Type B pancreatic cell (in vitro differentiated cells): ENCODE data around the gene BRD1. TPM values are rescaled to one million over a fixed set of nuclear protein-coding genes. Genes with fewer than 3 reads are reported as not detected.
A peak's percentile ranks its signal among the peaks of the same experiment; 100 is the strongest.

Experiments
- DNase-seq: peaks from one replicate; pipeline ENCODE4 v3.0.0; 2021; ENCODE audit warnings: mixed read lengths; ENCODE audit not compliant: unreplicated experiment; ENCODE audit errors: extremely low spot score
- H3K27ac Mint-ChIP-seq: 2 replicates; pipeline ENCODE4 v1.8.0; 2021; ENCODE audit warnings: mild to moderate bottlenecking, mixed read lengths
- H3K27me3 Mint-ChIP-seq: 2 replicates; pipeline ENCODE4 v1.8.0; 2021; ENCODE audit warnings: mixed read lengths
- H3K36me3 Mint-ChIP-seq: 2 replicates; pipeline ENCODE4 v1.8.0; 2021; ENCODE audit warnings: mixed read lengths
- H3K4me1 Mint-ChIP-seq: one replicate; pipeline ENCODE4 v1.8.0; 2021; ENCODE audit warnings: mixed read lengths; ENCODE audit not compliant: unreplicated experiment
- H3K4me3 Mint-ChIP-seq: 2 replicates; pipeline ENCODE4 v1.8.0; 2021; ENCODE audit warnings: mild to moderate bottlenecking, mixed read lengths
- H3K9me3 Mint-ChIP-seq: 2 replicates; pipeline ENCODE4 v1.8.0; 2021; ENCODE audit warnings: mixed read lengths
- total RNA-seq: library from RNA; stranded (reverse); gene quantifications from 2 replicates; pipeline ENCODE4 v1.2.1, GENCODE V29; 2021; ENCODE audit warnings: low replicate concordance
- TF ChIP-seq, protein P1 (sequence below): fragments of 200-600 bp; sonication (generic); conservative IDR thresholded peaks from 2 replicates; pipeline ENCODE4 v1.5.0; 2021; ENCODE audit warnings: antibody characterized with exemption, mild to moderate bottlenecking

BRD1 gene
- total RNA-seq, 1 donor from 2014 or later: 53.0 TPM

DNA sequence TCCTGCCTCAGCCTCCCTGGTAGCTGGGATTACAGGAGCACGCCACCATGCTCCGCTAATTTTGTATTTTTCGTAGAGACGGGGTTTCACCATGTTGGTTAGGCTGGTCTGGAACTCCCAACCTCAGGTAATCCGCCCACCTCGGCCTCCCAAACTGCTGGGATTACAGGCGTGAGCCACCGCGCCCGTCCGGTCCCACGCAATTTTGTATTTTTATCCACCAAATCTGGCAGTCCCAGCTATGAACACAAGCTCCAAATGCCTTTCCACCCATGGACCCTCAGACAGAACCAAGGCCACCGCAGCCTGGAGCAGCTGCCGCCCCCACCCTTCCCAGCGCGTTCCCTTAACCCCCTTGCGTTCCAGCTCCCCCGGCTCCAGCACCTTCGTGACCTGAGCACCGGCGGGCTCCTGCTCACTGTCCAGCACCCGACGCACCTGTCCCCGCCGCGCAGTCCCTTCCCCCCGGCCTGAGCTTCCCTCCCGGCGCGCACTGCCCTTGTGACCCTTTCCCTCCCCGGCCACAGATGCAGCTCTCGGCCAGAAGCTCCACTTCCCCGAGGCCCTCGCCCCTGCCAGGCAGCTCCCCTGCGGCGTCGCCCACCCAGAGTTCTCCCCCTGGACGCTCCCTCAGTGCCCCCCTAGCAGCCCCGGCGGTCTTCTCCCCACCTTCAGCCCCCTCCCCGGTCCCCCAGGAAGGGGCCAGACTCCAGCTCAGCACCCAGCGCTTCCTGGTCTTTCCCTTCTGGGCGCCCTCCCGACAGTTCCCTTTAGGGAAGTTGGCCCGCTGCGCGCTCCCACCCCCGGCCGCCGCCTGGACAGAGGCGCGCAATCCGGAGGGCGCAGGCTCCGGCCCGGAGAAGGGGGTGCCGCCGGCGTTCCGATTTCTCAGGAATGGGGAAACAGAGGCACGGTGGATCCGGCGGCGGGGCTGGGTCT lies 20.3 kb upstream of the BRD1 start:
- Mint-ChIP-seq H3K4me3 (peak overlapping the region; percentile 36), H3K9me3 (no peaks in the 10 kb centered on the region), H3K36me3 (no peaks in the 10 kb centered on the region), H3K27ac (no peak overlapping the region), H3K4me1 (peaks cover 4% of the 10 kb centered on the region), H3K27me3 (peaks cover 77% of the 10 kb centered on the region)
- TF ChIP-seq, protein P1, sequence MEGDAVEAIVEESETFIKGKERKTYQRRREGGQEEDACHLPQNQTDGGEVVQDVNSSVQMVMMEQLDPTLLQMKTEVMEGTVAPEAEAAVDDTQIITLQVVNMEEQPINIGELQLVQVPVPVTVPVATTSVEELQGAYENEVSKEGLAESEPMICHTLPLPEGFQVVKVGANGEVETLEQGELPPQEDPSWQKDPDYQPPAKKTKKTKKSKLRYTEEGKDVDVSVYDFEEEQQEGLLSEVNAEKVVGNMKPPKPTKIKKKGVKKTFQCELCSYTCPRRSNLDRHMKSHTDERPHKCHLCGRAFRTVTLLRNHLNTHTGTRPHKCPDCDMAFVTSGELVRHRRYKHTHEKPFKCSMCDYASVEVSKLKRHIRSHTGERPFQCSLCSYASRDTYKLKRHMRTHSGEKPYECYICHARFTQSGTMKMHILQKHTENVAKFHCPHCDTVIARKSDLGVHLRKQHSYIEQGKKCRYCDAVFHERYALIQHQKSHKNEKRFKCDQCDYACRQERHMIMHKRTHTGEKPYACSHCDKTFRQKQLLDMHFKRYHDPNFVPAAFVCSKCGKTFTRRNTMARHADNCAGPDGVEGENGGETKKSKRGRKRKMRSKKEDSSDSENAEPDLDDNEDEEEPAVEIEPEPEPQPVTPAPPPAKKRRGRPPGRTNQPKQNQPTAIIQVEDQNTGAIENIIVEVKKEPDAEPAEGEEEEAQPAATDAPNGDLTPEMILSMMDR: no peak
- DNase-seq: no peak

DNA sequence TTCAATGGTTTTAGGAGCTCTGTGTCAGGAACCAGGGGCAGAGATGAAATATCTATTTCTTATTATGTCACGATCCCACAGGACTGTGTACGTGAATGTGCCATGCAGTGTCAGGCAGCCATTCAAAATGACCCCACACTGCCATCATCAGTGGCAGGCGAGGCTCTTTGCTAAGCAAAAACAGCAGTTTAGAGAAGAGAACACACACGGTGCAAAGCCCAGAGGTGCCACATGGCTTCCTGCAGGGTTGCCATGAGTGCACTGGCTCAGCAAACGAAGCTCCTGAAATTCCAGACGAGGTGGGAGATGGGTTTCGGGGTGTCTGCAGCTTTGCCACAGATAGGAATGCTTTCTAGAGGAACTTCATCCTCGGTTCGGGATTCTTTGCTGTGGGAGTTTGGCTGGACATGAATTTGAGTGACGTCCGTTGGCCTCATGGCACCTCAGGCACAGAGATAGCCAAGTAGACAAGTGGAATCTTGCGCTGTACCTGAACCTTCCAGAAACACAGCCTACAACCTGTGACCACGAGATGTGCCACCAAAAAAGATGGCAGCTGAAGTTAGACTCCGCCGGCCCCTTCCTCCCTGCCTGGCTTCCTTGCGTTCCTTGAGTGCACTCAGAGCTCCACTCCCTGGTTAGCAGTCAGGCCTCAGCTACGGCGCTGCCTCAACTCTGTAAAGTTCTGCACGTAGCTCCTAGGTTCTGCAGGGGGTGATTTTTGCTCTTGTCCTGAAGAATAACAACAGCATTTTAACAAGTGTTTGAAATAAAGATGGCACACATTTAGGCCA lies 18.2 kb upstream of the BRD1 start:
- Mint-ChIP-seq H3K27ac (no peak overlapping the region), H3K4me3 (no peak overlapping the region), H3K9me3 (no peaks in the 10 kb centered on the region), H3K4me1 (no peaks in the 10 kb centered on the region), H3K27me3 (peaks cover 66% of the 10 kb centered on the region), H3K36me3 (no peaks in the 10 kb centered on the region)
- DNase-seq: no peak
- TF ChIP-seq, protein P1: no peak

DNA sequence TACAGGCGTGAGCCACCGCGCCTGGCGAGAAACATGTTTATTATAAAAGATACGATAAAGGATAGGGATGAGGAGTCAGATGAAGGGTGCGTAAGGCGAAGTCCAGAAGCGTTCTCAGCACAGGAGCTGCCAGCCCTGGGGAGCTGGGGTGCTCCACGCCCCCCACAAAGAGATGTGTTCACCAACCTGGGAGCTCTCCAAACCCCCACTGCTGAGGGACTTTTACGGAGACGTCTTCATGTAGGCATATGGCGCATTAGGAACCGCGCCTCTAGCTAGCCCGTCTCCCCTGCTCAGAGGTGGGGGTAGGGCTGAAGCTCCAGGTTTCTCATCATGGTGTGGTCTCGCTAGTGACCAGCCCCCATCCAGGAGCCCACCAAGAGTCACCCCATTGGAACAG lies 17.6 kb upstream of the BRD1 start:
- no peak for DNase-seq
- TF ChIP-seq, protein P1: no peak
- Mint-ChIP-seq H3K27ac (no peak overlapping the region), H3K4me3 (no peak overlapping the region), H3K9me3 (no peaks in the 10 kb centered on the region), H3K4me1 (no peaks in the 10 kb centered on the region), H3K27me3 (peaks cover 60% of the 10 kb centered on the region), H3K36me3 (no peaks in the 10 kb centered on the region)

DNA sequence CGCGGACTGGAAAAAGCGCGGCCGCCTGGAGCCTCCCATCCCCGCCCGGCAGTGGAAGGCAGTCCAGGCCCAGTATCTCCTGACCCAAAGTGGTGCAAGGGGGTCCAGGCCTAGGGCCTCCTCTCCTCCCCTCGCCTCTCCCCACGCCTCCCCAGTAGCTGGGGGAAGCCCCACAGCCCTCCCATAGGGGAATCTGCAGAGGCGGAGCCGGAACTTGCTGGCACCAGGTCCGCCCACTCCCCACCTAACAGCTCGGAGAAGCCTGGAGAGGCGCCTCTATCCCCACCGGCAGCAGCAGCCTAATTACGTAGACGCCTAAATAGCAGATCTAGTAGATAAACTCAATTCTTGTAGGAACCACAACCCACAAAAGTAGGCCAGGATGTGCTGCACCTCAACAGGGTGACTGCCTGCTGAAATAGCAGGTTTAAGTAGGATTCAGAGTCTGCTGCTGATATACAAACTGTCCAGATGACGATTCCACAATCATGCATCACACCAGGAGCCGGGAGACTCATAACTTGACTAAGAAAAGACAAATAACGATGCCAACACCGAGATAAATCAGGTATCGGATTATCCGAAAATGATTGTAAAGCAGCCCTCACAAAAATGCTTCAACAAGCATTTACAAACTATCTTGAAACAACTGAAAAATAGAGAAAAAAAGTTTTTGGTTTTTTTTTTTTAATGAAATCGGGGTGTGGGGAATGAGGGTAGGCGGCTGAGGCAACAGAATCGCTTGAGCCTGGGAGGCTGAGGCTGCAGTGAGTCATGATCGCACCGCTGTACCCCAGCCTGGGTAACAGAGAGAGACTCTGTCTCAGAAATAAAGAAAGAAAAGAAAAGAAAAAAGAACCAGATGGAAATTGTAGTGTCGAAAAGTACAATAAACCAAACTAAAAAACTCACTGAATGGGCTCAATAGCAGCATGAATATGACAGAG lies 11.4 kb upstream of the BRD1 start:
- H3K4me3 Mint-ChIP-seq: no peak overlapping the region
- H3K9me3 Mint-ChIP-seq: no peaks in the 10 kb centered on the region

More for the DNA sequence above, 11.4 kb upstream of the BRD1 start:
- no peak for DNase-seq
- H3K27ac Mint-ChIP-seq: no peak overlapping the region
- H3K4me1 Mint-ChIP-seq: no peaks in the 10 kb centered on the region
- TF ChIP-seq, protein P1: no peak
- no peaks in the 10 kb centered on the region for H3K36me3 Mint-ChIP-seq
- H3K27me3 Mint-ChIP-seq: peaks cover 20% of the 10 kb centered on the region
